Measurements from ENCODE around the gene NANOS3.

Gene NANOS3

DNA sequence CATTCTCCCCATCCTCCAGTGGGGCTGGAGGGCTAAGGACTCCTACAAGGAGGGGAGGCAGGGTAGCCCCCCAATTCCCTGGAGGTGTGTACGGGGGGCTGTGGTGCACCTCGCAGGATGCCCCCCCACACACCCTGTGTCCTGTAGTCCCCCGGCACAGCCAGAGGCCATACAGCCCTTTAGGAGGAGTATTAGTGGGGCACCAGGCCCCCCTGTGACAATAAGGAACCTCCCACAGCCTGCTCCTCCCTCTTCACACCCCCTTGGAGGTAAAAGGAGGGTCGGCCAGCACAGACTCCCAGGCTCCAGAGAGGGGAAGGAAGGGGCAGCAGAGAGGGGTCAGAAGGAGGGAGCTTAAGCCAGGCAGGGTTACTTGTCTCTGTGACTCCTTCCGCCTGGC is at the start of gene NANOS3:
NANOS3 (plus strand) TSS at position 301 of the 400 bp plus-strand sequence. CDS start 115 bp downstream, outside the sequence.
- no peak for FAIRE-seq

DNA sequence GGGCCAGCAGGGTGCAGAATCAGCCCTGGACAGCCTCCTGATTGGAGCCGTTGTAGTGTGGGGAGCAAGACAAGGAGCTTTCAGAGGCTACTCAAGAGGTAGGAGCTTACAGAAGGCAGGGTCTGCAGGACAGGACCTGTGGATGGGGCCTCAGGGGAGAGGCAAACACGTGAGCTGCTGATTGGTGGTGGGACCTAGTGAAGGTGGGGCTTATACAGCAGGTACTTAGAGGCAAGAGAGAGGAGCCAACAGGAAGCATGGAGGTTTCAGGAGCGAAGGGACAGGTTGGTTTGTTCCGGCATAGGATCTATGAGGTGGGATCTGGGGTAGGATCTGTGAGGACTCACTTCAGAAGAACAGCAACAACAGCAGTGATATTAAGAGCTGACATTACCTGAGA is 49.3 kb upstream of the NANOS3 start:
- FAIRE-seq, result no peak

DNA sequence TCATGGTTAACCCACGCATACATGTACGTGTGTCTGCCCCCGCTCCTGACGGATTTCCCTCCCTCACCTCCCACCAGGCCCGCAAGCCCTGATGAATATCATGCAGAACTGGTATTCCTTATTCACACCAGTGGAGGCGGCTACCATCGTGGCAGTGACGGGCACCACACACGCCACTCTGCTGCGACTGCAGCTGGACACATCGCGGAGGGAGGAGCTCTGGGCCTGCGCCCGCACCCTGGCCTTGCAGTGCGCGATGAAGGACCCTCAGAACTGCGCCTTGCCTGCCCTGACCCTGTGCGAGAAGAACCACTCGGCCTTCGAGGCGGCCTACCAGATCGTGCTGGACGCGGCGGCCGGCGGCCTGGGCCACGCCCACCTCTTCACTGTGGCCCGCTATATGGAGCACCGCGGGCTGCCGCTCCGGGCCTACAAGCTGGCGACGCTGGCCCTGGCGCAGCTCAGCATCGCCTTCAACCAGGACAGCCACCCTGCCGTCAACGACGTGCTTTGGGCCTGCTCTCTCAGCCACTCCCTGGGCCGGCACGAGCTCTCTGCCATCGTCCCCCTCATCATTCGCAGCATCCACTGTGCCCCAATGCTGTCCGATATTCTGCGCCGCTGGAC is 46.7 kb upstream of the NANOS3 start:
- no peak for FAIRE-seq

DNA sequence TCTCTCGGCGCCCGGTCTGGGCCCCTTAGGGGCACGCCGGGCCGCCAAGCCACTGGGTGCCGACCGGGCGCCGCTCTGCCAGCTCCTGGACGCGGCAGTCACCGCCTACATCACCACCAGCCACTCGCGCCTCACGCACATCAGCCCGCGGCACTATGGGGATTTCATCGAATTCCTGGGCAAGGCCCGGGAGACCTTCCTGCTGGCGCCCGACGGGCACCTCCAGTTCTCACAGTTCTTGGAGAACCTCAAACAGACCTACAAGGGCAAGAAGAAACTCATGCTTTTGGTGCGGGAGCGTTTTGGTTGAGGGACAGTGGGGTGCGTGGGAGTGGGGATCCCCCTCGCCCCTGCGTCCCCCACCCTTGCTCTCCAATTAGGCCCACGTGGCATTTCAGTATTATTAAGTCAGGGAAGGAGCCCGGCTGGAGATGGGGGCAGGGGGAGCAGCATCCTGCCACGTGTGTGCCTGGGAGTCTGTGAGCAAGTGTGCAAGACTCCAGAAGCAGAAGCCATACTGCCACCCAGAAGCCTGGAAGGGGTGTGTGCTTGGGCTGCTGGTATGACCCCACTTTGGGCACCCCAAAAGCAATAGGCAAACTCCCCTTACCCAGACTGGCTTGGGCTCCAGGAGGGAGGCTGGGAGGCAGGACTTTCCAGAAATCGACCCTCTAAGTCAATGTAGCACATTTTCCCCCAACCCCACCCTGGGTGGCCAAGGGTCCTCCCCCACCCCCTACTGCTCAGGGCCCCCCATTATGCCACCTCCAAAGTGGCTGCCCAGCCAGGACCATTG is 46.0 kb upstream of the NANOS3 start:
- no peak for FAIRE-seq

DNA sequence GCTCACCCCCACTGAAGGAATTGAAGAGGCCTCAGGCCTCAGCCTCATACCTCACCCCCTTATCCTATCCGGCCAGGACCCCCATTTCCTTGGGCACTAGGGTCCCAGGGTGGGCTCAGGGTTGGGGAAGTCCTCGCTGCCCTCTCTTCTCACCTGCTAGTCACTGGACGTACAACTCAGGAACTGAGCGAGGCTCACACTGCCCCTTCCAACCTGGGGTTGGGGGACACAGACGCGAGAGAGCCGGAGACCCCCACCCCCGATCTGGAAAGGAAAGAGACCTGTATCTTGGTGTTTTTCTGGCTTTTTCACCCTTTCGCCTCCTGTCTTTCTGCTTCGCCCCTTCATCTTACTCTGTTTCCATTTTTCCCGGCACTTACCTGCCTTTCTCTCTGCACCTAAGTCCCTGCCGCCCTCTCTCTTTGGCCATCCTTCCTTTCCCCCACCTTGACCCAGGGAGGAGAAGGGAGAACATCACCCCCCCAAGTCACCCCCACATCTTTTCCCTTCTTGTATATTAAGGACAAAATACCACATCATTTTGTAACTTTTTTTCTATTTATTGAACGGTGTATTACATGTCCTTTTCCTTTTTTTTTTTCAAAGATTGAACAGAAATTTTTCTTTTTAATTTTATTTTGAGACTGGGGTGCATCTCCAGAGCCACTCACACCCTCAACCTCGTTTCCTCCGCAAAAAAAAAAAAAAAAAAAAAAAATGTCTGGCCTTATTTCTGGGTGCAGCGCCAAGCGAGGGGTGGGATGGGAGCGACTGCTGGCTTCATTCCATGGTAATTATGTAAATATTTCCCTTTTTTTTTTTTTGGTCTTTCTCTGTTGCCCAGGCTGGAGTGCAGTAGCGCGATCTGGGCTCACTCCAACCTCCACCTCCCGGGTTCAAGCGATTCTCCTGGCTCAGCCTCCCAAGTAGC is 45.1 kb upstream of the NANOS3 start:
- no peak for FAIRE-seq

DNA sequence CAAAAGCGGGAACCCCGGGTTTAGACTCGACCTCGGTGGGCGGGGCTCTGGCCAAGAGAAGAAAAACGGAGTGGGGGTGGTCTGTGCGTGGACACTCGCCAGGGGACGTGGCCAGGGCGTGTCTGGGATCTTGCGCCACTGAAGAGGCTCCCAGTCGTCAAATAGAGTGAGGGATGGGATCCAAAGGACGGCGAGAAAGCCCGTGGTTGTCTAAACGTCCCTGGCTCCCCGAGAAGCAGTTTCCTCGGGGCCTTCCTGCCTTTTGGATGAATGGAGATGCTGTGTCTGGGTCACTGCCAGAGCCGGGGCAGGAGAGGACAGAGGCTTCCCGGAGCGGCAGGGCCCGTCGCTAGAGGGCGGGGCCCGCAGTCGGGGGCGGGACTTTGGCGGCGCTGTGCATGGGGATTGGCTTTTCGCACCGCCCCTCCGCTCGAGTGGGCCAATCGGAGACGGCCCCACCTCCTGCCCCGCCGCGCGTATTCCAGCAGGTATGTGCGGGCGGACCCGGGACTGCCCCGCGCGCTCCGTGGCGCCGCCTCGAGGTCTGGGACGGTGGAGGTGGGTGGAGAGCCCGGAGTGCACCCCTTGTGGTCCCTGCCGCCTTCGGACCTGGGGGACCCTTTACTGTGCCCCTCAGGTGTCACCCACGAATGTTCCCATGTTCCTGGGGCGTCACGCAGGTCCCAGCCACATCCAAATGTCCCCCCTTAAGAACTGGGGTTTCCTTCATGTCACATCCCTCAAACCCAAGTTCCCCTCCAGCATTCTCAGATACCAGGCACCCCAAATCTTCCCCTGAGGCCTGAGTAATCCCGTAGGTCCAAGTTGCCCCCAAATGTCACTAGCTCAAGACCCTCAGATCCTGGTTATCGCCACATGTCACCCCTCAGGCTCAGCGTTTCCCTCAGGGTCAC is 43.3 kb upstream of the NANOS3 start:
- no peak for FAIRE-seq

DNA sequence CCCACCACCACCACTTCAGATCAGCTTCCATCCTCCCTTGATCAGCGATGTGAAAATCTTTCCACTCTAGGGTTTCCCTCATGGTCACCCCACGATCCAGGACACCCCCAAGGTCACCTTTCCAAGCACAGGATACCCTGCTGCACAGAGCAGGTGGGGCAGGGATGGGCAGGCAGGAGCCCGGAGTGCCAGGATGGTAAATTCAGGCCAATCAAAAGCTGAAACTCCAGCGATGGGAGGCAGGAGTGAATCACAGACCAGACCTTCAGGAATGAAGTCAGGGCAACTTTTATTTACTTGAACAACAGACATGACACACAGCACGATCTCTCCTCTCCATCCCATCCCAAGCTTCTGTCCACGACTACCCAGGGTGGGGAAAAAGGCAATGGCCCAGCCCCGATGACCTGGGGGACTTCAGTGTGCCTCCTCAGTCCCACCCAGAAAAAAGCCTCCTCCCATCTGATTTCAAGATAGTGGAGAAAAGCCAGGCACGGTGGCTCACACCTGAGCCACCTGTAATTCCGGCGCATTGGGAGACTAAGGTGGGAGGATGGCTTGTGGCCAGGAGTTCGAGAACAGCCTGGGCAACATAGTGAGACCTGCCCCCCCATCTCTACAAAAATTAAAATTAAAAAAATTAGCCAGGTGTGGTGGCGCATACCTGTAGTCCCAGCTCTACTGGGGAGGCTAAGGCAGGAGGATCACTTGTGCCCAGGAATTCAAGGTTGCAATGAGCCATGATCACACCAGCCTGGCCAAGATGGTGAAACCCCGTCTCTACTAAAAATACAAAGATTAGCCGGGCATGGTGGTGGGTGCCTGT is 42.5 kb upstream of the NANOS3 start:
- FAIRE-seq, result no peak

DNA sequence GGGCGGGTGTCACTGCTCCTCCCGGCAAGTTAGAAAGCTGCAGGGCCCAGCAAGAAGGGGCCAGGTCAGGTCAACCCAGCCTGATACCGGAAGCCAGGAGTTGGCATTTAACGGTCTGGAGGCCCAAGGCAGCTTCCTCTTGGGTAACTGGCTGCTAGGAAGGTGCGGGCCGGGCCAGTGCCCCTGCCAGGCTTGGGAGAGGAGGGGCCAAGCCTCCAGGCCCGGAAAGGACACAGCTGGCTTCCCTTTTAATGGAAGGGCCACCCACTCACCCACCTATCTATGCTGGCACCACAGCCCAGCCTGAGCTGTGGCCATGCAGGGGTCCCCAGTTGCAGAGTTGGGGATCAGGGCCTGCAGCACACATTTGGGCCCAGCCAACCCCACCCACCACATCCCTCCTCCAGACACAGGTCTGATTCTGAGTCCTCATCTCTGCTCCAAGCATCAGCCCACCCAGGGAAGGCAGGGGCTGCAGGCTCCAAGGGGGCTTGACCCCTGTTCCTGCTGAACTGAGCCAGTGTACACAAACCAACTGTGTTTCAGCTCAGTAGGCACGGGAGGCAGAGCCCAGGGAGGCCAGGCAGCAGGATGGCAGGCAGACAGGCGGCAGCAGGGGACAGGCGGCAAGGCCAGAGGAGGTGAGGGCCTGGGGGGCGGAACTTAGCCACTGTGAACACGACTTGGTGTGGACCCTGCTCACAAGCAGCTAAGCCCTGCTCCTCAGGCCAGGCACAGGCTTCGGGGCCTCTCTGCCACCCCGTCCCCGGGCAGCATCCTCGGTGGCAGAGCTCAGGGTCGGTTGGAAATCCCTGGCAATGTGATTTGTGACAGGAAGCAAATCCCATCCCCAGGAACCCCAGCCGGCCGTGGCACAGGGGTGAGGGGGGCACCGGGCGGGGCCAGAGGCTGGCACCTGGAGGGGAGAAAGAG is 40.9 kb upstream of the NANOS3 start:
- FAIRE-seq, result no peak

DNA sequence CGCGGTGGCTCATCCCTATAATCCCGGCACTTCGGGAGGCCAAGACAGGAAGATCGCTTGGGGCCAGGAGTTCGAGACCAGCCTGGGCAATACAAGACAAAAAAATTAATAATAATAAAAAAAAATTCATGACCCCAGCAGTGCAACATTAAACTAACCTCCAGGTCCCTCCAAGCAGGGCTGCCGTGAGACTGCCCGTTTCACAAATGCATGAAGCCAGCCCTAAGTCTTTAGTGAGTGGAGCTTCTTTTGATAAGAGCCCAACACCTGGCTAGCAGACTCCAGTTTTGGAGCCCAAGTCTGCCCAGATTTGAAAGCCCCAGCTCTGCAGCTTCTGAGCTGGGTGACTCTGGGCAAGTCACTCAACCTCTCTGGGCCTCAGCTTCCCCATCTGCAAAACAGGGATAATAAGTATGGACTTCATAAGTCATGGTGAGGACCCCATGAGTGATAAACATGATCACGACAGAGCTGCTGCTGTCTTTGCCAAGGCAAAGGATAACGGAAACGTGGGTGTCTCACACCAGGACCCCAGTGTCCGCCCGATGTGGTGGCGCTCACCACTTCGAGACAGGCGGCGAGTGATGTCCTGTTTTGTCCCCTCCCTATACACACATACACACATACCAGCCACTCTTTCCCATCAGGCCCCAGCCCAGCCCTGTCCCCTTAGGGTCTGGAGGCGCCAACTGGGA is 38.4 kb upstream of the NANOS3 start:
- no peak for FAIRE-seq

DNA sequence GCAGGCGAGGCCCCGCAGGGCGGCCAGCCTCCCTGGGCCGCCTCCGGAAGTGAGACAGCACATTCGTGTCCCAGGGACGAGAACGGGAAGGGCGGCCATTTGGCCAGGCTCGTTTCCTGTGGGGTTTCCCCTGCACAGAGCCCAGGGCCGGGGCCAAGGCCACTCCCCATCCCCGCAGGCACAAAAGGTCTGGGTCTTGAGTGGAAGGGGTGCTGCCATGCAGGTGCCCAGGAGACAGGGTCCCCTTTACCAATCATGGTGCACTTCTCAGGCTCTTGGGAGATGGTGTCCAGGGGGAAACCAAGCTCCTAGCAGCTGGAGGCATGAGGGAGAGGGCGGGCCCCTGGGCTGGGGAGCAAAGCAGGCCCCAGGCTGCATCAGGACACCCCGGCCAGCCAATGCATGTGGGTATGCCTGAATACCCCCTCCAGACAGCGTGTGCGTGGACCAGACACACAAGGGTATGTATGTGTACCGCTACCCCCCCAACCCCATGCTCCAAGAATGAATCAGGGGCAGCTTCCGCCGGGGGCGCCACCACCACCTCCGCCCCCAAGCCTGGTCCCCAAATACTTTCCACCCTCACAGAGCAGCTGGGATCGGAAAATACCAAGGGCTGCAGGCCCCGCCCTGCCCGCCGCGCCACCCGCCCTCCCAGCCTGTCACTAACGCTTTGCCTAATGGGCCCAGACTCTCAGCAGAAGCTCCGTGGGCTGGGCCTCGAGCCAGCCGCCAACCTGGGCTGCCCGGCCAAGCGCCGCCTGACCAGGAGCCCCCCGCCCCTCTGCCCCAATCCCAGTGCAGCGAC is 37.6 kb upstream of the NANOS3 start:
- no peak for FAIRE-seq

DNA sequence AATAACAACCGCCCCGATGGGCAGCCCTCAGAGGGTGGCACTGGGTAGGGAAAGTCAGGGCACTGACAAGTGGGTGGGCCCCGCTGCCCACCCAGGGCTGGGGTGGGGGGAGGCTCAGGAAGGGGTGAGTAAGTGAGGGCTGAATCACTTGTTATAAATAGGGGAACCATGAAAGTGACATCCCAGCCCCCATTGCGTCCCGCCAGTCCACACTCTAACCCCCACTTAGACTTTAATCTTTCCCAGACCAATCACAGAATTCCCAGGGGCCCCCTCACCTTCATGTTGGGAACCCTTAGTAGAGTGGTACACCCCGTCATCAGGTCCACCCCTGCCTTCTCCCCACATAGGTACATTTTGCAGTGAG is 37.0 kb upstream of the NANOS3 start:
- no peak for FAIRE-seq

DNA sequence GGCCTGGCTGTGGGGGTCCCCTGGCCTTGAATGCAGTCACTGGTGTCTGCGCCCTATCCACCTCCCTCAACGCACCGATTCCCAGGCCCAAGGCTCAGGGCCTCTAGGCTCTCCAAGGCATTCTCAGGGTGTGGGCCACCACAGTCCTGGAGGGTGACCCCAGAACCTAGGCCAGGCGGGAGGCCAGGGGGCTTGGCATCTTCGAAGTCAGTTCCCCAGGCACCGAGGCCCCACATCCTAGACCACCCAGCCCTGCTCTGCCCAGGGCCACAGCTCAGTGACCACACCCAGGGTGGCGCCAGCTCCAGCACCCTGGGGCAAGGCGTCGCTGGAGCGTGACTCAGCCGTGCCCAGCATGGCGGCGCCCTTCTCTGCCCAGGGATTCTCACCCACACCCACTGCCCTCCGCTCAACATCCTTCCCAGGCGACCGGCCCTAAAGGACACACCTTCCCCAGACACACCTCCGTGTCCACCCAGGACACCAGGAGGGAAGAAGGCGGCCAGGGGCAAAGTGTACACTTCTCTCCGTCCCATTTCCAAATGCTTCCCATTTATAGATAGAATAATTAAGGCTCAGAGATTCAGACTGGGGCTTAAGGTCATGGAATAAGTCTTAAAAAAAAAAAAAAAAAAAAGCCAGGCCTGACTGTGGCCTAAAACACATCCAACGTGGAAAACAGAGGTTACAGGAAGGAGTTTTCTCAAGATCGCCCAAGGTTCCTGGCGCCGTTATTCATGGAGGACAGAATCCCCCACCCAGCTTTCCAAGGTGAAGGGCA is 36.4 kb upstream of the NANOS3 start:
- FAIRE-seq, result no peak

DNA sequence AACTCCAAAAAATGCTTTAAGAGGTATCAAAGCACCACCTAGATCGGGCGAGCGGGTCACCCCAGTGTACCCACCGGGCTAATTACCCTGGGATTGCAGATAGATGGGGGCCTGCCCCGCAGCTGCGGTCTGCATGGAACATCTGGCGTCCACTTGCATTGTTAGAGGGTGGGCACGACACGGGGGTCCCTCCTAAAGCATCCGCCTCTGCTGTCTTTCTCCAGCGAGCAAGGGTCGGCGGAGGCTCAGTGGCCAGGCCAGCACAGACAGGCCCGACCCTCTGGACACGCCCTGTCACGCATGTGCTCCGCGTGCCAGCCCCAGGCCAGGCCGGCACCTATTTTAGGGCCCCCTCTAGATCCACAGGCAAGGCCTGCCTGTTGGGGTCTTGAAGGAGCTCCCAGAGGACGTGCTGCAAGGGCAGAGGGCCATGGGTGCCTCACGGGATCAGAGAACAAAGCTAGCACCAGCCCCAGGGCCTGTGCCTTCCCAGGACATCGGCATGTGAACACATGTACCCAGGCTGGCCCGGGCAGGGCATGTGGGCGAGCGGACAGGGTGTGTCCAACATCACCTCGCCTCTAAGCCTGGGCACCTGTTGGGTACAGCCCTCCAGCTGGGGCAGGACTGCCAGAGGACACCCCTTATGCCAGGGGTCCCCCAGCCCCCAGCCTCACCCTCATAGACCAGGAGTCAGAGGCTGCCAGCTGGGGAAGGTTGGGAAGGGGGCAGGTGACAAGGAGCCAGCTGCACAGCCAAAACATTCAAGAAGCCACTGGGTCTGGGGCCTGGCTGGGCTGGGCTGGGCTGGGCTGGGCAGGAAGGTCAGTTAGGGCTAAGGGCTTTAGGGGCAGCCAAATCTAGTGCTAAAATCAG is 35.6 kb upstream of the NANOS3 start:
- FAIRE-seq, result no peak

DNA sequence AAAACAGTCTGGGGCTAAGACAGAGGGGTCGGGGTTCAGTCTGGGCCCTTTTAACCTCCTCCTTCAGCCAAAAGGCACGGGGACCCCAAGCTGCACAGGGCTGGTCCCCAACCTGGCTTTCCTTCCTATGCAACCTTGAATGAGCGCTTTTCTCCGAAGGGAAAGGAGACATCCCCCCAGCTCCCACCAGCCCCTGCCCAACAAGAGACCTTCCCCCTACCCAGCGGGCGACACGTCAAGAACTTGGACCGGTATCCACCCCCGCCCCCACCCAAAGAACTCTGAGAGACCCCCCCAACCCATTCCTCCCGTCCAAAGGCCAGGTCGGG is 35.0 kb upstream of the NANOS3 start:
- no peak for FAIRE-seq

DNA sequence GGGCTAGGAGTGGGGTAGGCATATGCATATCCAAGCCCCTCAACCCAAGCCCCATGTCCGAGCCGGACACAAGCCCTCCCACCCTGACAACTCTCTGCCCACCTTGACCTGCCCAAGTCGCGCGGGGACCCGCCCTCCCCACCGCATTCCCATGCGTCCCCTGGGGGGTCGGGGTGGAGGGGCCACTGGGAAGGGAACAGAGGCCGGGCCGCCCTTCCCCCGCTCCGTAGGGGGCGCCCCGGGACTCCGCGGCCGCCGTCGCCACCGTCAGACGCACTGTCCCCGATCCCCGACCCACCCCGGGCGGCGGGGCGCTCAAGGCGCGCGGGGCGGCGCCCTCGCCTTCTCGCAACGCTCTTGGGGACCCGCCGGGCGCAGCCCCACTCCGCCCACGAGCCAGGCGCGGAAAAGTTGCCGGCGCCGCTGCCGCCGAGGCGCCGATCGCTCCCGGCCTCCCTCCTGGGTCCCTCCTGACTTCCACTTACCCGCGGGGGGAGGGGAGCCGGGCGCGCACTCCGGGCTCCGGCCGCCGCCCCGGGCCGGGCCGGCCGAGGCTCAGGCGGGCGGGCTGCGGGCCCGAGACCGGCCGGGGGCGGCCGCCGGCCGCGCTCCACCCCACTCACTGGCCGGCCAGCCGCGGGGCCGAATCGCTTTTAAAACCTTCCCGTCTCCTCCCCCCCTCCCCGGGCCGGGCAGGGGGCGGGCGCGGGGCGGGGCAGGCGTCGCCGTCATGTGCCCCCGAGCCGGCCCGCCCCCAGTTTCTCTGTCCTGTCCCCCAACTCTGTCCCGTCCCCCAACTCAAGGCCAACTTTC is 34.4 kb upstream of the NANOS3 start:
- FAIRE-seq, result no peak

Data from islet of Langerhans (tissue), 1 donor.